Activated T-cell treated with anti-CD3 and anti-CD28 coated beads, Interleukin-2, amount 50 U/mL, for 72 hours (primary cell): ENCODE measurements around the gene CNBD2. TPM values are rescaled to one million over a fixed set of nuclear protein-coding genes. Genes with fewer than 3 reads are reported as not detected.

ENCODE experiments used
- total RNA-seq, 2 donors: library from RNA; stranded (reverse); gene quantifications; one replicate each; pipeline ENCODE4 v1.2.3, GENCODE V29; 2022

The CNBD2 gene
- total RNA-seq, 2 donors from 2014 or later = 8.4 to 10.2 TPM

Other genes with a start within 250 kb of the CNBD2 start
- gene RBM39, start 226.3 kb upstream of the CNBD2 start, total RNA-seq = 100 to 1,000 TPM; 431 to 525 TPM
- gene PHF20, start 196.6 kb upstream of the CNBD2 start, total RNA-seq = 10 to 100 TPM; 68.1 to 68.6 TPM
- gene SCAND1, start 14.1 kb upstream of the CNBD2 start, total RNA-seq = 10 to 100 TPM; 31.7 to 38.2 TPM
- under 1 TPM; 0.51 to 0.70 TPM for gene EPB41L1, start 186.2 kb downstream of the CNBD2 start, total RNA-seq